ENCODE results near the gene APBB2.

DNA sequence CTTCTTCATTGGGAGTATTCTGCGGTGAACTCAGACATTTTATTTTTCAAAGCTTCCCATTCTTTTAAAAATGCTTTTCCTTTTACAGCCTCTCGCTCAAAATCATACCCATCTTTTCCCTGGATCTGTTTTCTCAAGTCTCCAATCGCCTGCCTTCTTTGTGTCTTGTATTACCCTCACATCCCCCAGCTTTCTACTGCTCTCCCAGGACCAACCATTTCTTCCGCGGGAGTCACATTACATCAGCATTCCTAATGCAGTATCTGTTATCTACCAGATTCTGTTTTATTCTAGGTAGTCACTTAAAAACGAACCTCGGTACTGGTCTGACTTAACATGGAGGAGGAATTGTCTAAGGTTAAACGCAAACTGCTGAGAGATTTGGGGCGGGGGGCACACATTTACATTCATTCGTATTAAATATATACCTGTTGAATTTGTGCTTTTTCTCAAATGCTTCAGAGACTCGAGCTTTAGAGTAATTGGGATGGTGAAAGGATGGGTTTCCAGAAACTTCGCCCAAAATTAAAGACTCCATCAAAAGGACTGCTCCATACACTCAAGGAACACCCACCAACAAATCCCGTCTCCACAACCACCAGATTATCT lies 41.9 kb upstream of the APBB2 start:
- TF ChIP-seq, protein P1, sequence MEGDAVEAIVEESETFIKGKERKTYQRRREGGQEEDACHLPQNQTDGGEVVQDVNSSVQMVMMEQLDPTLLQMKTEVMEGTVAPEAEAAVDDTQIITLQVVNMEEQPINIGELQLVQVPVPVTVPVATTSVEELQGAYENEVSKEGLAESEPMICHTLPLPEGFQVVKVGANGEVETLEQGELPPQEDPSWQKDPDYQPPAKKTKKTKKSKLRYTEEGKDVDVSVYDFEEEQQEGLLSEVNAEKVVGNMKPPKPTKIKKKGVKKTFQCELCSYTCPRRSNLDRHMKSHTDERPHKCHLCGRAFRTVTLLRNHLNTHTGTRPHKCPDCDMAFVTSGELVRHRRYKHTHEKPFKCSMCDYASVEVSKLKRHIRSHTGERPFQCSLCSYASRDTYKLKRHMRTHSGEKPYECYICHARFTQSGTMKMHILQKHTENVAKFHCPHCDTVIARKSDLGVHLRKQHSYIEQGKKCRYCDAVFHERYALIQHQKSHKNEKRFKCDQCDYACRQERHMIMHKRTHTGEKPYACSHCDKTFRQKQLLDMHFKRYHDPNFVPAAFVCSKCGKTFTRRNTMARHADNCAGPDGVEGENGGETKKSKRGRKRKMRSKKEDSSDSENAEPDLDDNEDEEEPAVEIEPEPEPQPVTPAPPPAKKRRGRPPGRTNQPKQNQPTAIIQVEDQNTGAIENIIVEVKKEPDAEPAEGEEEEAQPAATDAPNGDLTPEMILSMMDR (IDR thresholded peaks at IDR 0.05), result no peak
- no peak for TF ChIP-seq SP1 (CRISPR knock-in tag; conservative IDR thresholded peaks at IDR 0.05)
- TF ChIP-seq, protein P2, sequence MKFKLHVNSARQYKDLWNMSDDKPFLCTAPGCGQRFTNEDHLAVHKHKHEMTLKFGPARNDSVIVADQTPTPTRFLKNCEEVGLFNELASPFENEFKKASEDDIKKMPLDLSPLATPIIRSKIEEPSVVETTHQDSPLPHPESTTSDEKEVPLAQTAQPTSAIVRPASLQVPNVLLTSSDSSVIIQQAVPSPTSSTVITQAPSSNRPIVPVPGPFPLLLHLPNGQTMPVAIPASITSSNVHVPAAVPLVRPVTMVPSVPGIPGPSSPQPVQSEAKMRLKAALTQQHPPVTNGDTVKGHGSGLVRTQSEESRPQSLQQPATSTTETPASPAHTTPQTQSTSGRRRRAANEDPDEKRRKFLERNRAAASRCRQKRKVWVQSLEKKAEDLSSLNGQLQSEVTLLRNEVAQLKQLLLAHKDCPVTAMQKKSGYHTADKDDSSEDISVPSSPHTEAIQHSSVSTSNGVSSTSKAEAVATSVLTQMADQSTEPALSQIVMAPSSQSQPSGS (CRISPR knock-in tag; IDR thresholded peaks at IDR 0.05; ENCODE audit: borderline replicate concordance, low read depth), result no peak
